ENCODE results near the gene PLD2. TPM values are rescaled to one million over a fixed set of nuclear protein-coding genes. Genes with fewer than 3 reads are reported as not detected.

The PLD2 gene
- total and polyA plus RNA-seq, 10 of the 15 experiments (the other 5 are each of a cell fraction or from before 2014, with no cell fraction given), result 0.71 to 16.5 (median 7.0) TPM

- Histone ChIP-seq H3K4me2 (ENCODE audit: control insufficient read depth, insufficient read depth) (no peak overlapping the region), H3K4me3 (no peak overlapping the region), H3K9me3 (replicated peaks; ENCODE audit: control insufficient read depth, insufficient read depth, low read length) (no peaks in the 10 kb centered on the region), H3K36me3 (ENCODE audit: control insufficient read depth in 2 of 2, insufficient read depth in 2 of 2, low read length in 1 of 2) (peaks cover 1 to 3% of the 10 kb centered on the region in 2 experiments; a peak in 3 of 4 replicates), H3K27me3 (replicated peaks in 1 of 2; ENCODE audit: control insufficient read depth in 2 of 2, insufficient read depth in 2 of 2, low read length in 1 of 2) (no peaks in the 10 kb centered on the region), H4K20me1 (ENCODE audit: control insufficient read depth, insufficient read depth) (no peaks in the 10 kb centered on the region), H2AFZ (ENCODE audit: control insufficient read depth, low read depth, low read length) (no peak overlapping the region), H3K79me2 (ENCODE audit: control insufficient read depth, insufficient read depth, low read length) (no peaks in the 10 kb centered on the region), H3K9ac (ENCODE audit: control insufficient read depth, insufficient read depth, low read length) (no peak overlapping the region), H3K4me1 (ENCODE audit: control insufficient read depth, insufficient read depth, low read length) (no peaks in the 10 kb centered on the region), H3K27ac (ENCODE audit: control insufficient read depth, insufficient read depth) (no peak overlapping the region)
- SMC1A ChIA-PET (ENCODE audit: uncharacterized antibody, unreplicated experiment), result interaction anchor here (0.6 to 1.3 kb wide), 4 partner anchors 12 to 148 kb away, joined by 3 read pairs; no protein-coding TSS in a partner anchor
- no TSS peak for BruUV-seq (replicated peaks)
- WGBS (ENCODE audit: insufficient coverage, insufficient replicate concordance, low lambda C conversion rate, missing lambda C conversion rate), result 95% methylated on average over 6 of the region's 7 CpGs
- ATAC-seq (no peak), FAIRE-seq (no peak), DNase-seq (ENCODE audit: low read depth, low spot score) (no peak)
- CTCF ChIA-PET, result interaction anchor here (0.7 to 1.2 kb wide), 3 partner anchors 9 to 148 kb away, joined by 3 read pairs; partner anchors contain the start of gene ARRB2
- in situ Hi-C loops (cut with MboI), result no loop called here
- POLR2A ChIA-PET, result no interaction called here
- RAD21 ChIA-PET (ENCODE audit: unreplicated experiment), result no interaction called here
- intact Hi-C loops (cut with micrococcal nuclease; ENCODE audit: unreplicated experiment), result no loop called here
- no peak for TF ChIP-seq MYC (IDR thresholded peaks at IDR 0.05; ENCODE audit: insufficient read depth, insufficient read length, insufficient replicate concordance, low read length, severe bottlenecking)
- TF ChIP-seq USF2 (IDR thresholded peaks at IDR 0.05; ENCODE audit: borderline replicate concordance, low read depth, low read length), result no peak
- TF ChIP-seq HDAC2 (IDR thresholded peaks at IDR 0.05), result no peak
- no peak for TF ChIP-seq CHD2 (IDR thresholded peaks at IDR 0.05; ENCODE audit: borderline replicate concordance, low read depth, low read length)
- TF ChIP-seq CUX1 (IDR thresholded peaks at IDR 0.05; ENCODE audit: insufficient replicate concordance, low read depth, low read length), result no peak
- no peak for TF ChIP-seq WRNIP1 (IDR thresholded peaks at IDR 0.05; ENCODE audit: borderline replicate concordance, low read depth, low read length)
- TF ChIP-seq STAT1 (conservative IDR thresholded peaks at IDR 0.05), result no peak
- no peak for TF ChIP-seq SPI1 (IDR thresholded peaks at IDR 0.05; ENCODE audit: borderline replicate concordance, insufficient read depth, low read depth, low read length)
- no peak for TF ChIP-seq CEBPZ (IDR thresholded peaks at IDR 0.05; ENCODE audit: low read depth, low read length)
- TF ChIP-seq ELK1 (IDR thresholded peaks at IDR 0.05; ENCODE audit: low read depth, low read length), result no peak
- no peak for TF ChIP-seq MTA2 (IDR thresholded peaks at IDR 0.05; ENCODE audit: low read depth)
- TF ChIP-seq KDM1A (IDR thresholded peaks at IDR 0.05; ENCODE audit: borderline replicate concordance), result no peak
Measured at GRCh38 chr17:4858068-4858881, 51.3 kb downstream of the PLD2 start.
